Right lobe of liver (tissue), 6 donors: ENCODE results near the gene KIF1A. TPM values are rescaled to one million over a fixed set of nuclear protein-coding genes. Genes with fewer than 3 reads are reported as not detected.

Experiments used
- ATAC-seq, 4 donors: fragments of 200-7000 bp; cut with Tn5 transposase; one replicate each; pipeline ENCODE4 v1.9.1; 2020; ENCODE audit warnings: mild to moderate bottlenecking in 4 of 4, moderate library complexity in 4 of 4
- DNase-seq, 3 donors: peaks; one replicate each; pipeline ENCODE4 v3.0.0-alpha.2; 2020
- H3K27ac ChIP-seq, 3 donors: fragments of 200-600 bp; one replicate each; pipeline ENCODE4 v1.8.0; 2022
- H3K27me3 ChIP-seq, 2 donors: fragments of 200-600 bp; one replicate each; pipeline ENCODE4 v1.8.0; 2022
- H3K36me3 ChIP-seq, 4 donors: fragments of 200-600 bp; sonication (generic) in 1 of 4; one replicate each; pipeline versions ENCODE4 v1.5.1 to v1.8.0; 2017 to 2022; ENCODE audit warnings: control low read depth in 1 of 4
- H3K4me1 ChIP-seq, 4 donors: fragments of 200-600 bp; sonication (generic) in 1 of 4; one replicate each; pipeline versions ENCODE4 v1.5.1 to v1.8.0; 2017 to 2022; ENCODE audit warnings: control low read depth in 1 of 4
- H3K4me3 ChIP-seq, 3 donors: fragments of 200-600 bp; one replicate each; pipeline ENCODE4 v1.8.0; 2022
- H3K9me3 ChIP-seq, 4 donors: fragments of 200-600 bp; sonication (generic) in 1 of 4; one replicate each; pipeline versions ENCODE4 v1.5.1 to v1.8.0; 2017 to 2022; ENCODE audit warnings: control low read depth in 1 of 4
- CTCF ChIP-seq, 4 donors: fragments of 200-600 bp in 3 of 4; fragments of 450-650 bp in 1 of 4; IDR thresholded peaks; one replicate each; pipeline versions ENCODE4 v1.5.1 to v1.8.0; 2016 to 2022; ENCODE audit warnings: antibody characterized with exemption in 4 of 4, mild to moderate bottlenecking in 2 of 4
- POLR2A ChIP-seq: fragments of 450-650 bp; IDR thresholded peaks from one replicate; pipeline ENCODE4 v1.6.1; 2017; ENCODE audit warnings: antibody characterized with exemption, mild to moderate bottlenecking
- WGBS: methylation state at CpG from one replicate; pipeline ENCODE4 v1.1.6; 2018; ENCODE audit warnings: low coverage, low lambda C conversion rate; ENCODE audit not compliant: insufficient coverage; ENCODE audit errors: missing lambda C conversion rate; 5-methylcytosine and 5-hydroxymethylcytosine counted together
- intact Hi-C, 2 donors: fragments of 100-400 bp; cut with DNase I; formaldehyde crosslinking; loops; one replicate each; pipeline versions ENCODE4 v1.11.2 to v1.14.1; 2022
- total RNA-seq, 6 experiments: library from RNA; depleted of rRNA in 2 of 6; stranded (reverse); fragments of >200 nt in 2 of 6; fragmentation: NEBNext Ultra II Directional in 3 of 6; extraction: Animal tissue kit (Norgen Biotek cat#: 25700) in 3 of 6; gene quantifications; one replicate each; pipeline versions ENCODE4 v1.1.0 to v1.2.4, GENCODE V29; 2016 to 2023
- donor health status: DM: no; HTN: yes; CAD: no.
- donor health status: DM: no; HTN: no; CAD: no.
- donor health status: DM: no; HTN: no; CAD: no.
- donor health status: DM: no; HTN: yes; CAD: no.
- donor health status: DM: no; HTN: yes; CAD: no.

The KIF1A gene
- total RNA-seq, 6 experiments from 2014 or later = 0.31 to 0.87 (median 0.56) TPM

- peak in 2 of 3 donors; percentile 14 to 42 for DNase-seq
- no peak for TF ChIP-seq POLR2A
- TF ChIP-seq CTCF (IDR thresholded peaks at IDR 0.05) = no peak
- intact Hi-C loops = no loop called here
- Histone ChIP-seq H3K36me3 (no peaks in the 10 kb centered on the region), H3K27me3 (no peaks in the 10 kb centered on the region), H3K4me3 (no peak overlapping the region), H3K9me3 (no peaks in the 10 kb centered on the region), H3K27ac (no peak overlapping the region), H3K4me1 (no peaks in the 10 kb centered on the region)
- WGBS = 44% methylated on average over 3 of the region's 19 CpGs
- ATAC-seq = no peak
Observed at GRCh38 chr2:240704651-240705050, 115.4 kb downstream of the KIF1A start.

GRCh38 chr2:240703417-240704341 is 116.3 kb downstream of the KIF1A start:
- TF ChIP-seq POLR2A (no peak), CTCF (IDR thresholded peaks at IDR 0.05) (no peak)
- intact Hi-C loops = no loop called here
- Histone ChIP-seq H3K4me1 (no peaks in the 10 kb centered on the region), H3K9me3 (no peaks in the 10 kb centered on the region), H3K27me3 (no peaks in the 10 kb centered on the region), H3K36me3 (no peaks in the 10 kb centered on the region), H3K4me3 (no peak overlapping the region), H3K27ac (no peak overlapping the region)
- peak in 2 of 3 donors; percentile 11 to 45 for DNase-seq
- peak in 1 of 4 donors; percentile 7 for ATAC-seq
- 23% methylated on average over 4 of the region's 18 CpGs for WGBS

GRCh38 chr2:240702640-240703011 is 117.4 kb downstream of the KIF1A start:
- Histone ChIP-seq H3K27ac (no peak overlapping the region), H3K36me3 (no peaks in the 10 kb centered on the region), H3K27me3 (no peaks in the 10 kb centered on the region), H3K4me3 (no peak overlapping the region), H3K9me3 (no peaks in the 10 kb centered on the region), H3K4me1 (no peaks in the 10 kb centered on the region)
- WGBS = 63% methylated on average over 9 of the region's 9 CpGs
- no peak for ATAC-seq
- DNase-seq = peak in 2 of 3 donors; percentile 14 to 48
- intact Hi-C loops = no loop called here
- TF ChIP-seq CTCF (IDR thresholded peaks at IDR 0.05) = no peak
- TF ChIP-seq POLR2A = no peak

- Histone ChIP-seq H3K27ac (no peak overlapping the region), H3K27me3 (no peaks in the 10 kb centered on the region), H3K4me3 (no peak overlapping the region), H3K9me3 (no peaks in the 10 kb centered on the region), H3K36me3 (no peaks in the 10 kb centered on the region), H3K4me1 (no peaks in the 10 kb centered on the region)
- intact Hi-C loops = no loop called here
- TF ChIP-seq CTCF (IDR thresholded peaks at IDR 0.05) (no peak), POLR2A (no peak)
- DNase-seq (peak in 2 of 3 donors; percentile 18 to 22), ATAC-seq (no peak)
- WGBS = 72% methylated on average over 8 of the region's 30 CpGs
Observed at GRCh38 chr2:240701736-240702639, 118.0 kb downstream of the KIF1A start.
